ENCODE results near the gene PRKCE. TPM values are rescaled to one million over a fixed set of nuclear protein-coding genes. Genes with fewer than 3 reads are reported as not detected.

Gene PRKCE
- total RNA-seq, 1 experiment from 2014 or later = 1.3 TPM

DNA sequence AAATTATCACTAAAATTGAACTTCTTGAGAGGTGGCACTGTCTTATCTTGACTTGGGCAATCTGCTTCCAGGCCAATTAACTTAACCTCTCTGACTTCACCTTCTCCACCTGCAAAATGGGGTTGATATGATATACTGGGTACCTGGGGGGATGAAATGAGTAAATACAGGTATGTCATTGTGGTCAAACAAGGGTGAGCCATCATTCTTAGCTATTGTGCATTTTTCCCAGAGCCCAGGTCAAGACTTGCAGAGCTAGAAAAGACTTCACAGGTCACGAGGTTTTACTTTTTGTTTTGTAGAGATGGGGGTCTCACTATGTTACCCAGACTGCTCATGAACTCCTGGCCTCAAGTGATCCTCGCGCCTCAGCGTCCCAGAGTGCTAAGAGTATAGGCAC, 145.0 kb downstream of the PRKCE start:
- Histone ChIP-seq H3K4me1 (ENCODE audit: insufficient read depth, low read length) (no peaks in the 10 kb centered on the region), H3K56ac (ENCODE audit: insufficient read length, low read depth, low read length) (no peak overlapping the region), H2AFZ (ENCODE audit: low read length) (no peak overlapping the region), H3K27me3 (ENCODE audit: insufficient read depth, low read length) (no peaks in the 10 kb centered on the region), H3K14ac (ENCODE audit: insufficient read depth, low read length) (no peak overlapping the region), H3K9me3 (ENCODE audit: control insufficient read depth, low read depth, low read length) (no peaks in the 10 kb centered on the region), H2BK15ac (ENCODE audit: low read depth, low read length) (no peak overlapping the region), H3K27ac (ENCODE audit: insufficient read length, low read depth, low read length) (no peak overlapping the region), H3K18ac (ENCODE audit: insufficient read length, low read depth, low read length) (no peak overlapping the region), H4K5ac (ENCODE audit: insufficient read length, low read depth, low read length) (no peak overlapping the region), H3K79me2 (ENCODE audit: insufficient read depth, low read length) (no peaks in the 10 kb centered on the region), H2AK5ac (ENCODE audit: insufficient read length, low read length) (no peak overlapping the region), H2BK120ac (ENCODE audit: low read depth, low read length, poor library complexity, severe bottlenecking) (no peak overlapping the region), H3T11ph (ENCODE audit: low read length) (no peak overlapping the region), H2BK5ac (ENCODE audit: insufficient read length, low read length) (no peak overlapping the region), H3K4ac (ENCODE audit: low read depth, low read length) (no peak overlapping the region), H3K4me2 (ENCODE audit: insufficient read depth, insufficient read length, low read length) (no peak overlapping the region), H2BK12ac (ENCODE audit: insufficient read length, low read depth, low read length) (no peak overlapping the region), H3K79me1 (ENCODE audit: insufficient read depth, low read depth, low read length, poor library complexity, severe bottlenecking) (no peaks in the 10 kb centered on the region), H3K23me2 (ENCODE audit: insufficient read length, low read depth, low read length, poor library complexity, severe bottlenecking) (no peaks in the 10 kb centered on the region), H3K9ac (ENCODE audit: extremely low read depth, insufficient read length, low read length) (no peak overlapping the region), H3K23ac (ENCODE audit: insufficient read length, low read depth, low read length) (no peak overlapping the region), H4K20me1 (ENCODE audit: control insufficient read depth, insufficient read depth, insufficient read length) (no peaks in the 10 kb centered on the region), H4K91ac (ENCODE audit: insufficient read length, low read depth, low read length) (no peak overlapping the region), H4K8ac (replicated peaks; ENCODE audit: insufficient read length, low read depth, low read length) (no peak overlapping the region), H2BK20ac (ENCODE audit: low read depth, low read length, poor library complexity, severe bottlenecking) (no peak overlapping the region)
- H3K4me3 Mint-ChIP-seq = no peak overlapping the region
- no peaks in the 10 kb centered on the region for H3K9me3 Mint-ChIP-seq
- no peaks in the 10 kb centered on the region; a peak in 1 of 7 replicates for H3K36me3 Mint-ChIP-seq (ENCODE audit: insufficient read depth in 1 of 3, low read depth in 3 of 3)
- peaks cover 2% of the 10 kb centered on the region for H3K27me3 Mint-ChIP-seq (ENCODE audit: low read depth)
- H3K27ac Mint-ChIP-seq = no peak overlapping the region
- no CpG with 5 or more reads among the region's 4 CpGs for WGBS (ENCODE audit: extremely low coverage, insufficient read length, low lambda C conversion rate)
- TF ChIP-seq, protein P1, sequence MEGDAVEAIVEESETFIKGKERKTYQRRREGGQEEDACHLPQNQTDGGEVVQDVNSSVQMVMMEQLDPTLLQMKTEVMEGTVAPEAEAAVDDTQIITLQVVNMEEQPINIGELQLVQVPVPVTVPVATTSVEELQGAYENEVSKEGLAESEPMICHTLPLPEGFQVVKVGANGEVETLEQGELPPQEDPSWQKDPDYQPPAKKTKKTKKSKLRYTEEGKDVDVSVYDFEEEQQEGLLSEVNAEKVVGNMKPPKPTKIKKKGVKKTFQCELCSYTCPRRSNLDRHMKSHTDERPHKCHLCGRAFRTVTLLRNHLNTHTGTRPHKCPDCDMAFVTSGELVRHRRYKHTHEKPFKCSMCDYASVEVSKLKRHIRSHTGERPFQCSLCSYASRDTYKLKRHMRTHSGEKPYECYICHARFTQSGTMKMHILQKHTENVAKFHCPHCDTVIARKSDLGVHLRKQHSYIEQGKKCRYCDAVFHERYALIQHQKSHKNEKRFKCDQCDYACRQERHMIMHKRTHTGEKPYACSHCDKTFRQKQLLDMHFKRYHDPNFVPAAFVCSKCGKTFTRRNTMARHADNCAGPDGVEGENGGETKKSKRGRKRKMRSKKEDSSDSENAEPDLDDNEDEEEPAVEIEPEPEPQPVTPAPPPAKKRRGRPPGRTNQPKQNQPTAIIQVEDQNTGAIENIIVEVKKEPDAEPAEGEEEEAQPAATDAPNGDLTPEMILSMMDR (conservative IDR thresholded peaks at IDR 0.05) = no peak
- DNase-seq = no peak
- peaks cover 5 to 12% of the 10 kb centered on the region in 2 experiments; a peak in 2 of 4 replicates for H3K4me1 Mint-ChIP-seq
